Parathyroid adenoma (tissue), 2 donors: Measurements from ENCODE around the gene CACNA1S.

Experiments
- H2AFZ ChIP-seq: fragments of 300-600 bp; sonication (generic); one replicate; pipeline ENCODE4 v1.7.0; 2017; ENCODE audit warnings: antibody characterized with exemption, mild to moderate bottlenecking
- H3K27ac ChIP-seq: fragments of 300-600 bp; sonication (generic); one replicate; pipeline ENCODE4 v1.7.0; 2017
- H3K27me3 ChIP-seq: fragments of 300-600 bp; sonication (generic); one replicate; pipeline ENCODE4 v1.7.0; 2017; ENCODE audit warnings: low read length; ENCODE audit not compliant: control insufficient read depth, insufficient read depth
- H3K36me3 ChIP-seq: fragments of 300-600 bp; sonication (generic); one replicate; pipeline ENCODE4 v1.7.0; 2017; ENCODE audit warnings: low read length; ENCODE audit not compliant: control insufficient read depth, insufficient read depth
- H3K4me1 ChIP-seq: fragments of 300-600 bp; sonication (generic); one replicate; pipeline ENCODE4 v1.7.0; 2017; ENCODE audit warnings: control low read depth
- H3K4me2 ChIP-seq: fragments of 300-600 bp; sonication (generic); one replicate; pipeline ENCODE4 v1.7.0; 2017; ENCODE audit warnings: low read length
- H3K4me3 ChIP-seq: fragments of 300-600 bp; sonication (generic); one replicate; pipeline ENCODE4 v1.7.0; 2017; ENCODE audit warnings: low read depth, low read length
- H3K79me2 ChIP-seq: fragments of 300-600 bp; sonication (generic); one replicate; pipeline ENCODE4 v1.7.0; 2017; ENCODE audit warnings: control low read depth
- H3K9ac ChIP-seq: fragments of 300-600 bp; sonication (generic); one replicate; pipeline ENCODE4 v1.7.0; 2017; ENCODE audit warnings: mild to moderate bottlenecking
- H3K9me3 ChIP-seq: fragments of 300-600 bp; sonication (generic); one replicate; pipeline ENCODE4 v1.7.0; 2017; ENCODE audit warnings: low read length; ENCODE audit not compliant: control insufficient read depth
- TF ChIP-seq, protein P1 (sequence below): fragments of 300-600 bp; sonication (generic); IDR thresholded peaks from one replicate; pipeline ENCODE4 v1.7.0; 2017; ENCODE audit warnings: antibody characterized with exemption, mild to moderate bottlenecking
- donor health status: primary hyperparathyroidism.

The CACNA1S gene

GRCh38 chr1:201020721-201021629 lies 91.3 kb downstream of the CACNA1S start:
- Histone ChIP-seq H3K27me3 (no peaks in the 10 kb centered on the region), H3K79me2 (peaks cover 5% of the 10 kb centered on the region), H3K9ac (no peak overlapping the region), H3K36me3 (no peaks in the 10 kb centered on the region), H3K4me2 (no peak overlapping the region), H3K4me1 (peaks cover 35% of the 10 kb centered on the region), H2AFZ (no peak overlapping the region), H3K4me3 (no peak overlapping the region), H3K9me3 (no peaks in the 10 kb centered on the region), H3K27ac (peak overlapping the region; percentile 73)
- TF ChIP-seq, protein P1, sequence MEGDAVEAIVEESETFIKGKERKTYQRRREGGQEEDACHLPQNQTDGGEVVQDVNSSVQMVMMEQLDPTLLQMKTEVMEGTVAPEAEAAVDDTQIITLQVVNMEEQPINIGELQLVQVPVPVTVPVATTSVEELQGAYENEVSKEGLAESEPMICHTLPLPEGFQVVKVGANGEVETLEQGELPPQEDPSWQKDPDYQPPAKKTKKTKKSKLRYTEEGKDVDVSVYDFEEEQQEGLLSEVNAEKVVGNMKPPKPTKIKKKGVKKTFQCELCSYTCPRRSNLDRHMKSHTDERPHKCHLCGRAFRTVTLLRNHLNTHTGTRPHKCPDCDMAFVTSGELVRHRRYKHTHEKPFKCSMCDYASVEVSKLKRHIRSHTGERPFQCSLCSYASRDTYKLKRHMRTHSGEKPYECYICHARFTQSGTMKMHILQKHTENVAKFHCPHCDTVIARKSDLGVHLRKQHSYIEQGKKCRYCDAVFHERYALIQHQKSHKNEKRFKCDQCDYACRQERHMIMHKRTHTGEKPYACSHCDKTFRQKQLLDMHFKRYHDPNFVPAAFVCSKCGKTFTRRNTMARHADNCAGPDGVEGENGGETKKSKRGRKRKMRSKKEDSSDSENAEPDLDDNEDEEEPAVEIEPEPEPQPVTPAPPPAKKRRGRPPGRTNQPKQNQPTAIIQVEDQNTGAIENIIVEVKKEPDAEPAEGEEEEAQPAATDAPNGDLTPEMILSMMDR, result no peak

GRCh38 chr1:201020040-201020591 lies 92.1 kb downstream of the CACNA1S start:
- peaks cover 41% of the 10 kb centered on the region for H3K4me1 ChIP-seq
- no peak overlapping the region for H3K4me3 ChIP-seq
- H3K36me3 ChIP-seq, result no peaks in the 10 kb centered on the region
- TF ChIP-seq, protein P1, result no peak
- H3K9me3 ChIP-seq, result no peaks in the 10 kb centered on the region
- H3K79me2 ChIP-seq, result peaks cover 5% of the 10 kb centered on the region
- no peak overlapping the region for H2AFZ ChIP-seq
- no peak overlapping the region for H3K9ac ChIP-seq
- H3K27ac ChIP-seq, result peak overlapping the region; percentile 73
- no peak overlapping the region for H3K4me2 ChIP-seq
- no peaks in the 10 kb centered on the region for H3K27me3 ChIP-seq

DNA sequence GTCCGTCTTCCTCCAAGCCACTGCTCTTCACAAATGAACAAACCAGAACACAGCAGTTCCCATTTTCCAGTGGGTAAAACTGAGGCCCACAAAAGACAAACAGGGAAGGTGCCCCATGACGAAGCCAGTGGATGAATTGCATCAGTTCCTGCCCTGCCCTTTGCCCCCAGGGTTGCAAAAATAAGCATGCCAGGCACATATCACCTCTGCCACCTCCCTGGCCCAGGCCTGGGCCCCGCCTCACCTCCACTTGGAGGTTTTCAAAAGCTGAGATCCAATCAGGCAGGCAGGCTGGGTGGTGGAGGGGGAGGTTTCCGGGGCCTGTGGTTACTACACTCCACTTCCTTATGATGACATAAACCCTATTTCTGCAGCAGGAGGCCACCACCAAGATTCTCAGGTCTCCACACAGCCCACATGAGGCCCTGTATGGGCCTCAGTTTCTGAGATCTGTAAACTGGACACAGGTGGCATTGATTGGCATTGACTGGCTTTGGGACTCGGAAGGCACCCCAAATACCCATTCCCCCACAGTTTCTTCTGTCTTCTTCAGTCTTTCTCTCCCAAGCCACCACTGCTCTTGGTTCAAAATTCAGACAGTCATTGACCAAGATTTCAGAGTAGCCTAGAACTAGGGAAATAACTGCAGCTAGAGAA lies 92.8 kb downstream of the CACNA1S start:
- H3K9ac ChIP-seq, result no peak overlapping the region
- H3K9me3 ChIP-seq, result no peaks in the 10 kb centered on the region
- H3K4me1 ChIP-seq, result peaks cover 48% of the 10 kb centered on the region
- H3K27ac ChIP-seq, result peak overlapping the region; percentile 73
- no peak overlapping the region for H2AFZ ChIP-seq
- no peaks in the 10 kb centered on the region for H3K36me3 ChIP-seq
- H3K4me2 ChIP-seq, result no peak overlapping the region
- peaks cover 5% of the 10 kb centered on the region for H3K79me2 ChIP-seq
- TF ChIP-seq, protein P1, result no peak
- no peak overlapping the region for H3K4me3 ChIP-seq
- no peaks in the 10 kb centered on the region for H3K27me3 ChIP-seq

DNA sequence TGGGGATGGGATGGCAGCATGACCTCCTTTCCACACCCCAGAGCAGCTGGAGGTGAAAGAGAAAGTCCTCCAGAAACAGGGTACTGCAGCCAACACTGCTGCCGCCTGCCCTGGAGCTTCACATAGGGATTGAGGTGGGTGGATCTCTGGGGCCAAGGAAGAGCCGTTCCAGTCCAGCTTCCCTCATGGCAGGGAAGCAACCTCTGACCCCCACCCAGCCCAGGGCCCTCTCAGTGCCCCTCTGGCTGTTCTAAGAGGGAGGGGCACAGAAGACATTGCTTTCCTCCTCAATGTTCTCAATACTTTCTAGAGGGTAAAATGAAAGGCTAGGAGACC lies 94.4 kb downstream of the CACNA1S start:
- no peak overlapping the region for H3K4me2 ChIP-seq
- H3K27me3 ChIP-seq, result no peaks in the 10 kb centered on the region
- H3K4me3 ChIP-seq, result no peak overlapping the region
- peaks cover 57% of the 10 kb centered on the region for H3K4me1 ChIP-seq
- no peak overlapping the region for H2AFZ ChIP-seq
- no peaks in the 10 kb centered on the region for H3K9me3 ChIP-seq
- H3K79me2 ChIP-seq, result peaks cover 5% of the 10 kb centered on the region
- H3K36me3 ChIP-seq, result no peaks in the 10 kb centered on the region
- H3K27ac ChIP-seq, result peak overlapping the region; percentile 98
- H3K9ac ChIP-seq, result no peak overlapping the region
- TF ChIP-seq, protein P1, result no peak
